ENCODE measurements around the gene PTK7.
"Not testable (repeated sequence)": the region's sequence is repeated elsewhere in the genome, so short reads cannot be mapped to it uniquely, and the experiment has no call there.

PTK7 gene

GRCh38 chr6:43115365-43115764, 39.3 kb downstream of the PTK7 start:
- TF ChIP-seq RARB (CRISPR knock-in tag; IDR thresholded peaks at IDR 0.05) (no peak), ZNF70 (CRISPR knock-in tag; IDR thresholded peaks at IDR 0.05) (no peak), ARNTL (CRISPR knock-in tag; IDR thresholded peaks at IDR 0.05; ENCODE audit: borderline replicate concordance, low read depth) (no peak), GLIS3 (CRISPR knock-in tag; IDR thresholded peaks at IDR 0.05) (no peak), PPARA (CRISPR knock-in tag; IDR thresholded peaks at IDR 0.05; ENCODE audit: borderline replicate concordance) (no peak), OSR1 (CRISPR knock-in tag; IDR thresholded peaks at IDR 0.05) (no peak), SNAI2 (CRISPR knock-in tag; IDR thresholded peaks at IDR 0.05) (no peak), CSDC2 (CRISPR knock-in tag; IDR thresholded peaks at IDR 0.05) (no peak), CREB5 (CRISPR knock-in tag; IDR thresholded peaks at IDR 0.05; ENCODE audit: low read depth) (no peak), ZFP3 (CRISPR knock-in tag; IDR thresholded peaks at IDR 0.05) (no peak)
- no peak for ATAC-seq

- ATAC-seq = not testable (repeated sequence)
Observed at GRCh38 chr6:43117466-43117865, 41.4 kb downstream of the PTK7 start.

GRCh38 chr6:43119482-43119881, 43.4 kb downstream of the PTK7 start:
- no peak for ATAC-seq
- TF ChIP-seq TCF4 (CRISPR knock-in tag; IDR thresholded peaks at IDR 0.05; ENCODE audit: borderline replicate concordance) (no peak), TOX (CRISPR knock-in tag; IDR thresholded peaks at IDR 0.05; ENCODE audit: borderline replicate concordance) (no peak), ARNTL (CRISPR knock-in tag; IDR thresholded peaks at IDR 0.05; ENCODE audit: borderline replicate concordance, low read depth) (no peak), BACH2 (CRISPR knock-in tag; IDR thresholded peaks at IDR 0.05; ENCODE audit: borderline replicate concordance) (no peak), CSRNP3 (CRISPR knock-in tag; IDR thresholded peaks at IDR 0.05) (no peak), SNAI2 (CRISPR knock-in tag; IDR thresholded peaks at IDR 0.05) (no peak), RARB (CRISPR knock-in tag; IDR thresholded peaks at IDR 0.05) (no peak), GLIS3 (CRISPR knock-in tag; IDR thresholded peaks at IDR 0.05) (no peak), PPARA (CRISPR knock-in tag; IDR thresholded peaks at IDR 0.05; ENCODE audit: borderline replicate concordance) (no peak), ZC3H10 (CRISPR knock-in tag; IDR thresholded peaks at IDR 0.05) (no peak), TSHZ2 (CRISPR knock-in tag; IDR thresholded peaks at IDR 0.05) (no peak), PATZ1 (CRISPR knock-in tag; IDR thresholded peaks at IDR 0.05; ENCODE audit: borderline replicate concordance) (no peak), OSR1 (CRISPR knock-in tag; IDR thresholded peaks at IDR 0.05) (no peak)

GRCh38 chr6:43120101-43120763, 44.1 kb downstream of the PTK7 start:
- no peak for ATAC-seq
- TF ChIP-seq BACH2 (CRISPR knock-in tag; IDR thresholded peaks at IDR 0.05; ENCODE audit: borderline replicate concordance) (no peak), ZNF8 (CRISPR knock-in tag; IDR thresholded peaks at IDR 0.05) (no peak)

Measured in SK-N-SH treated with all-trans-retinoic acid at 6 μM for 48 hours (cell line).